ENCODE data around the gene PRR15.

DNA sequence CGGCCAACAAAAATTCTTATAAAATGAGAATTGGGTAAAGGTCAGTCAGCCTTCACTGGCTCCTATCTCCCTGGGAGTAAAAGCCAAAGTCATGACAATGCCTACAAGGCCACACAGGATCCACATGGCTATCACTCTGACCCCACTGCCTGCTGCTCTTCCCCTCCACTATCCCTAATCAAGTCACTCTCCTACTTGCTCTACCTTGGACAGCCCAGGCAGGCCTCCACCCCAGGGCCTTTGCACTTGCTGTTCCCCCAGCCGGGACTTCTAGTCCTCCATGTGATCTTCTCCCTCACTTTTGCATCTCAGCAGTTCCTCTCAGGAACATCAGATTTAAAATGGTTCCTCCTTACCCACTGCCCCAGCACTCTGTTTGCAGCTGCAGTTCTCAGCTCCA lies 50.6 kb downstream of the PRR15 start:
- TF ChIP-seq, protein P1, sequence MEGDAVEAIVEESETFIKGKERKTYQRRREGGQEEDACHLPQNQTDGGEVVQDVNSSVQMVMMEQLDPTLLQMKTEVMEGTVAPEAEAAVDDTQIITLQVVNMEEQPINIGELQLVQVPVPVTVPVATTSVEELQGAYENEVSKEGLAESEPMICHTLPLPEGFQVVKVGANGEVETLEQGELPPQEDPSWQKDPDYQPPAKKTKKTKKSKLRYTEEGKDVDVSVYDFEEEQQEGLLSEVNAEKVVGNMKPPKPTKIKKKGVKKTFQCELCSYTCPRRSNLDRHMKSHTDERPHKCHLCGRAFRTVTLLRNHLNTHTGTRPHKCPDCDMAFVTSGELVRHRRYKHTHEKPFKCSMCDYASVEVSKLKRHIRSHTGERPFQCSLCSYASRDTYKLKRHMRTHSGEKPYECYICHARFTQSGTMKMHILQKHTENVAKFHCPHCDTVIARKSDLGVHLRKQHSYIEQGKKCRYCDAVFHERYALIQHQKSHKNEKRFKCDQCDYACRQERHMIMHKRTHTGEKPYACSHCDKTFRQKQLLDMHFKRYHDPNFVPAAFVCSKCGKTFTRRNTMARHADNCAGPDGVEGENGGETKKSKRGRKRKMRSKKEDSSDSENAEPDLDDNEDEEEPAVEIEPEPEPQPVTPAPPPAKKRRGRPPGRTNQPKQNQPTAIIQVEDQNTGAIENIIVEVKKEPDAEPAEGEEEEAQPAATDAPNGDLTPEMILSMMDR (conservative IDR thresholded peaks at IDR 0.05; ENCODE audit: low read length), result no peak
- no peak for TF ChIP-seq EZH2phosphoT487 (IDR thresholded peaks at IDR 0.05; ENCODE audit: borderline replicate concordance, low read depth, low read length)
